Right lung (tissue), 5 donors: Measurements from ENCODE around the gene ATXN2. TPM values are rescaled to one million over a fixed set of nuclear protein-coding genes. Genes with fewer than 3 reads are reported as not detected.
A peak's percentile ranks its signal among the peaks of the same experiment; 100 is the strongest.
"Not testable (repeated sequence)": the region's sequence is repeated elsewhere in the genome, so short reads cannot be mapped to it uniquely, and the experiment has no call there.

Source experiments
- DNase-seq, 2 donors: peaks; one replicate each; pipeline ENCODE4 v3.0.0-alpha.2; 2013
- polyA plus RNA-seq, 5 donors: library from polyadenylated mRNA; unstranded; fragments of 120-200 nt; gene quantifications; one replicate each; pipeline versions ENCODE4 v1.2.1 to v1.2.3, GENCODE V29; 2013; ENCODE audit warnings: inconsistent platforms in 1 of 5, low replicate concordance in 1 of 5; ENCODE audit not compliant: insufficient read length in 5 of 5, insufficient read depth in 1 of 5

The ATXN2 gene
- polyA plus RNA-seq, 5 donors: 61.5 to 81.8 (median 68.6) TPM

DNA sequence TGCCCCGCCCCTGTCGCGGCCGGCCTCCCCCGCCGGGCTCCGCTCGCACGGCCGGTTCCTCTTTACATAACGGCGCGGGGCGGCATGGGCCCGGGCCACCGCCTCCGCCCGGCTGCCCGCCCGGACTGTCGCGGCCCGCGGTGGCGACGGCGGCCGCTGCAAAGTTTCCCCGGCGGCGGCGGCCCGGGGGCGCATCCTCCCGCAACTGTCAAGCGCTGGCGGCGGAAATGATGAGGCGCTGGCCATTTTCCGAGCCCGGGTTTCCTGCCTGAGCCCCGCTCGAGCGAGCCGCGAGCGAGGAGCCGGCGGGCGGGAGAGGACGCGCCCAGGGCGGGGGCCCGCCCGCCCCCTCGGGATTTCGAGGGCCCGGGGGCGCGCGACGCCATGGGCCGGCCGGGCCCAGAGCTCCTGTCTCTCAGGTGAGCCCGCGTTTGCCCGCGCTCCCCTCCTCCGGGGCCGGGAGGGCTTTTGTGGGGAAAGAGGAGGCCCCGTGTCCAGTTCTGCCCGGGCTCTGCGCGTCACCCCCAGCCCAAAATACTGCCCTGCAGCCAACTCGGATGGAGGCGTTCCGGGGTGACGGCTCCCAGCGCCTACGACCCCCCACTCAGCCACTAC lies 193.1 kb downstream of the ATXN2 start, which contains the start of gene SH2B3:
TSS of gene SH2B3 (plus strand) at position 65 of the 615 bp plus-strand sequence. CDS start 12,223 bp downstream, outside the sequence.
- no peak for DNase-seq

DNA sequence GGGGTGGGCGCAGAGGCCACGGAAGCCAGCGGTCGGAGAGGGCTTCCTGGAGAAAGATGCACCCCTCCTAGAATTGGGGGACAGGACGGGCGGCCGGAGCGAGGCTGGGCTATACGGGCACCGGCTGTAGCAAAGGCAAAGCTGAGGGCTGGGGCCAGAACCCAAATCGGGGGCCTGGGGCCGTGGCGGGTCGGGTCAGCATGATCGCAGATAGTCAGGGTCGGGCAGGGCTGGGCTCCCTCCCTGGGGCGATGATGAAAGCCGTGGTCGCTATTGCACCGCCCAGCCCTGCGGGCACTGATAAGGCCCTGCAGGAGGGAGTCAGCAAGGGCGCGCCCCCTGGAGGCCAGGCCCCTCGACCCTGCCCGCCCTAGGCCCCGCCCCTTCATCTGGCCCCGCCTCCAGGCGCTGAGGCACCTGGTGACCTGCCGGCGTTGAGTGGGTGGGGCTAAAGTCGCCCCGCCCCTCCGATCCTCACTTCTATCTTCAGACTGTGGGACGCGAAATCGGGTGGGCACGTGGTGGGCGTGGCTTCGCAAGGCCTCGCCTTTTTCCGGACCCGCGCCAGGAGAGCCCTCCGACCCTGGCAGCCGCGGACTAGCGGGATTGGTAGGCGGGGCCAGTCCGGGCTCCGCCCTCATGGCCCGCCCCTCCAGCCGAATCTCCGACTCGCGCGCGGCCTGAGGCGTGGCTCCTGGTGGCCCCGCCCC lies 193.8 kb downstream of the ATXN2 start:
- DNase-seq: peak; percentile 84 to 86

DNA sequence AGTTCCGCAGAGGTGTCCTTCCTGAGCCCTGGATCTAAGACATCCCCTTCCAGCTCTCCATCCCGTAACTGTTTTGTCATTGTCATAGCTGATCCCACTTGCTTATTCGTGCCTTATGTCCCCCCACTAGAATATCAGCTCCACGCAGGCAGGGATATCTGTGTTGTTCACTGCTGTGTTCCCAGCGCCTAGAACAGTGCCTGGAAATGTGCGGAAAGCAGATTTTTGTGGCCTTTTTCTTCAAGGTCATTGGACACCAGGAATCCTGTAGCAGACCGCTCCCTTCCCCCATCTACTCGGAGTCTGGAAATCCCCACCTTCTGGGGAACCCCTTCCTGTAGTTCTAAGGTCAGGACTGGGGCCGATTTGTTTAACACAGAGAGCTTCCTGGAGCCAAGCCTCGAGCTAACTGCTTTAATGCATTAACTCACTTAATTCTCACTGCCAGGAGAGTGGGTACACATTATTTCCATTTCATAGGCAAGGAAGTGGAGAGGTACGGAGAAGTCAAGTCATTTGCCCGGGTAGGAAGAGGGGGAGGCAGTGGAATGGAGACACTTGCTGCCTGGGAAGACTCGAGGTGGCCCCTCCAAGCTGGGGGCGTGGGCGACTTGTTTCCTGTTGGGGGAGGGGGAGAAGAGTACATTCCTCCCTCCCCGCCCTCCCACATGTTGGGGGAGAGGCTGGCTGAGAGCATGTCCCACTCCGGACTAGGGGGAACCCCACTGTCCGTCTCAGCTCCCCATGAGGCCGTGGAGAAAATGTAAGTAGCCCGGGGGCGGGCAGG lies 194.6 kb downstream of the ATXN2 start:
- no peak for DNase-seq

DNA sequence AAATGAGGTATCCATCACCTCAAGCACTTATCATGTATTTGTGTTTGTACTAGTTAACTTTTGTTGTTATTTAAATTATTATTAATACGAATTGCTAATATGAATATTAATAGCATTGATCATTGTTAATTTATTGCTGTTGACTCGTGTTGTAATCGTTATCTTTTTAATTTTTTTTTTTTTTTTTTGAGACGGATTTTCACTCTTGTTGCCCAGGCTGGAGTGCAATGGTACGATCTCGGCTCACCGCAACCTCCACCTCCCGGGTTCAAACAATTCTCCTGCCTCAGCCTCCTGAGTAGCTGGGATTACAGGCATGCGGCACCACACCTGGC lies 196.7 kb downstream of the ATXN2 start:
- DNase-seq: not testable (repeated sequence)

Other genes starting within 250 kb of the ATXN2 start
- 10 to 100 TPM in 2 of 5 donors, 1 to 10 TPM in 3; 6.2 to 14.9 (median 9.3) TPM for gene PHETA1, start 230.2 kb downstream of the ATXN2 start, polyA plus RNA-seq
- gene SH2B3, start 193.4 kb downstream of the ATXN2 start, polyA plus RNA-seq: 10 to 100 TPM; 17.4 to 20.7 (median 20.4) TPM
- gene BRAP, start 86.6 kb upstream of the ATXN2 start, polyA plus RNA-seq: 10 to 100 TPM; 15.9 to 22.0 (median 19.5) TPM
- gene ACAD10, start 86.7 kb upstream of the ATXN2 start, polyA plus RNA-seq: 10 to 100 TPM; 30.6 to 39.1 (median 33.4) TPM
- 100 to 1,000 TPM in 2 of 5 donors, 10 to 100 TPM in 3; 79.3 to 103 (median 97.8) TPM for gene ALDH2, start 167.6 kb upstream of the ATXN2 start, polyA plus RNA-seq
- gene MAPKAPK5, start 242.9 kb upstream of the ATXN2 start, polyA plus RNA-seq: 10 to 100 TPM; 43.4 to 54.9 (median 49.7) TPM